GM12878 (cell line): Measurements from ENCODE around the gene ESYT2. TPM values are rescaled to one million over a fixed set of nuclear protein-coding genes. Genes with fewer than 3 reads are reported as not detected.

Experiments used
- ATAC-seq: fragments of 200-7000 bp; cut with Tn5 transposase; 3 replicates; pipeline ENCODE4 v1.9.1; 2020; ENCODE audit warnings: mild to moderate bottlenecking, moderate library complexity
- BruUV-seq: library from RNA; stranded (reverse); fragments of 400-500 nt; replicated peaks from 2 replicates; lab custom pipeline; 2021; lab: Mats Ljungman, UMichigan
- CTCF ChIA-PET: fragments of 300-600 bp; sonication (Branson Sonifier 250); formaldehyde crosslinking; extraction: SDS; loops from one replicate; lab custom pipeline; 2021; ENCODE audit warnings: inconsistent platforms; lab: Yijun Ruan, JAX
- POLR2A ChIA-PET: fragments of 350-600 bp; formaldehyde crosslinking; extraction: SDS; loops from one replicate; lab custom pipeline; 2021; ENCODE audit warnings: inconsistent platforms; lab: Charles Lee
- RAD21 ChIA-PET: fragments of 300-600 bp; sonication (Branson Sonifier 250); formaldehyde crosslinking; loops from one replicate; lab custom pipeline; 2023; ENCODE audit warnings: antibody characterized with exemption; ENCODE audit not compliant: unreplicated experiment; lab: Charles Lee
- SMC1A ChIA-PET: fragments of 300-600 bp; sonication (Branson Sonifier 250); formaldehyde crosslinking; loops from one replicate; lab custom pipeline; 2023; ENCODE audit not compliant: unreplicated experiment, uncharacterized antibody; lab: Charles Lee
- DNase-seq: peaks from one replicate; pipeline ENCODE4 v3.0.0-alpha.2; 2011; ENCODE audit warnings: low read depth, low spot score
- FAIRE-seq: peaks from 3 replicates; lab custom pipeline; 2011; peaks lifted over from hg19 to GRCh38; lab: Jason Lieb, UNC
- H2AFZ ChIP-seq: 2 replicates; pipeline ENCODE4 v1.6.0; 2011; ENCODE audit warnings: low read depth, low read length, control low read depth; ENCODE audit not compliant: control insufficient read depth
- H3K27ac ChIP-seq: 2 replicates; pipeline ENCODE4 v1.5.1; 2011; ENCODE audit warnings: control low read depth; ENCODE audit not compliant: control insufficient read depth, insufficient read depth
- H3K27me3 ChIP-seq, 2 experiments: replicated peaks in 1 of 2; 2 replicates each; pipeline versions ENCODE4 v1.6.0 to v1.6.1; 2011; ENCODE audit warnings: low read length in 1 of 2; ENCODE audit not compliant: control insufficient read depth in 2 of 2, insufficient read depth in 2 of 2
- H3K36me3 ChIP-seq, 2 experiments: 2 replicates each; pipeline ENCODE4 v1.5.1; 2011; ENCODE audit warnings: low read length in 1 of 2; ENCODE audit not compliant: control insufficient read depth in 2 of 2, insufficient read depth in 2 of 2
- H3K4me1 ChIP-seq: 2 replicates; pipeline ENCODE4 v1.6.1; 2011; ENCODE audit warnings: mild to moderate bottlenecking, low read length, moderate library complexity, mixed read lengths; ENCODE audit not compliant: control insufficient read depth, insufficient read depth
- H3K4me2 ChIP-seq: 2 replicates; pipeline ENCODE4 v1.6.0; 2011; ENCODE audit warnings: control low read depth; ENCODE audit not compliant: control insufficient read depth, insufficient read depth
- H3K4me3 ChIP-seq: fragments of 200-600 bp; sonication (generic); 2 replicates; pipeline ENCODE4 v1.5.1; 2016
- H3K79me2 ChIP-seq: 2 replicates; pipeline ENCODE4 v1.6.0; 2011; ENCODE audit warnings: low read length; ENCODE audit not compliant: control insufficient read depth, insufficient read depth
- H3K9ac ChIP-seq: 2 replicates; pipeline ENCODE4 v1.8.0; 2011; ENCODE audit warnings: low read length, control low read depth, mixed read lengths; ENCODE audit not compliant: control insufficient read depth, insufficient read depth
- H3K9me3 ChIP-seq: replicated peaks from 3 replicates; pipeline ENCODE4 v1.5.1; 2011; ENCODE audit warnings: mild to moderate bottlenecking, low read length; ENCODE audit not compliant: control insufficient read depth, insufficient read depth
- H4K20me1 ChIP-seq: 2 replicates; pipeline ENCODE4 v1.6.0; 2011; ENCODE audit not compliant: control insufficient read depth, insufficient read depth
- MTA3 ChIP-seq: IDR thresholded peaks from 2 replicates; pipeline ENCODE4 v1.6.1; 2012; ENCODE audit warnings: low read length, inconsistent platforms, borderline replicate concordance
- NFYB ChIP-seq: IDR thresholded peaks from 2 replicates; pipeline ENCODE4 v1.6.1; 2011; ENCODE audit warnings: low read depth, mild to moderate bottlenecking, low read length, improper control_type of control experiment, moderate library complexity; ENCODE audit not compliant: insufficient read depth
- SMC3 ChIP-seq: IDR thresholded peaks from 2 replicates; pipeline ENCODE4 v1.6.1; 2011; ENCODE audit warnings: low read length, improper control_type of control experiment, borderline replicate concordance
- YY1 ChIP-seq: IDR thresholded peaks from 2 replicates; pipeline ENCODE4 v1.6.1; 2011; ENCODE audit warnings: low read depth, mild to moderate bottlenecking, low read length
- WGBS: methylation state at CpG from one replicate; pipeline ENCODE4 v1.1.6; 2016; ENCODE audit warnings: low lambda C conversion rate; ENCODE audit not compliant: insufficient replicate concordance, insufficient coverage; ENCODE audit errors: missing lambda C conversion rate; 5-methylcytosine and 5-hydroxymethylcytosine counted together
- in situ Hi-C: fragments of 300-500 bp; cut with MboI; formaldehyde crosslinking; loops from 9 replicates; pipeline ENCODE4 v1.14.3; 2018; ENCODE audit warnings: mixed read lengths
- intact Hi-C: fragments of 100-400 bp; cut with micrococcal nuclease; formaldehyde crosslinking; loops from one replicate; pipeline ENCODE4 v1.14.2; 2022; ENCODE audit not compliant: unreplicated experiment
- polyA plus RNA-seq, 11 experiments: library from polyadenylated mRNA; depleted of rRNA in 4 of 11; unstranded in 6 of 11; stranded (reverse) in 5 of 11; fragments of >200 nt; fragmentation: Nextera tagmentation in 4 of 11; fragmentation: Illumina TruSeq in 1 of 11; extraction: Ambion mirVana in 4 of 11; extraction: Trizol in 1 of 11; gene quantifications; 1 replicate in 1 of 11; 2 replicates in 10 of 11; pipeline versions ENCODE4 v1.2.1 to v1.2.3, GENCODE V29; 2011 to 2016; ENCODE audit warnings: inconsistent platforms in 2 of 11, missing spikeins in 2 of 11, low read depth in 1 of 11
- total RNA-seq, 4 experiments: library from RNA; depleted of rRNA in 3 of 4; stranded (reverse); fragments of >200 nt in 3 of 4; fragmentation: Illumina TruSeq in 1 of 4; extraction: Trizol in 1 of 4; gene quantifications; 2 replicates each; pipeline versions ENCODE4 v1.2.1 to v1.2.3, GENCODE V29; 2013 to 2021

ESYT2 gene
- total and polyA plus RNA-seq, 10 of the 15 experiments (the other 5 are each of a cell fraction or from before 2014, with no cell fraction given), result 1.9 to 44.6 (median 21.4) TPM

GRCh38 chr7:158710651-158711102 is 118.6 kb downstream of the ESYT2 start (continued):
- 0 out of 2 replicates have a peak, but pooled peaks have one; percentile 22 for TF ChIP-seq YY1
- no peak for TF ChIP-seq SMC3

- Histone ChIP-seq H3K79me2 (peaks cover 21% of the 10 kb centered on the region), H3K27me3 (no peaks in the 10 kb centered on the region), H2AFZ (no peak overlapping the region), H3K9ac (no peak overlapping the region), H4K20me1 (no peaks in the 10 kb centered on the region), H3K4me1 (peaks cover 8% of the 10 kb centered on the region), H3K4me2 (no peak overlapping the region), H3K27ac (no peak overlapping the region), H3K36me3 (no peaks in the 10 kb centered on the region; a peak in 1 of 4 replicates), H3K9me3 (peaks cover 5% of the 10 kb centered on the region; the same call in 2 of the 3 replicates), H3K4me3 (no peak overlapping the region)
- no peak for TF ChIP-seq MTA3
- TF ChIP-seq NFYB, result 0 out of 2 replicates have a peak, but pooled peaks have one; percentile 44
- 74% methylated on average over 4 of the region's 4 CpGs for WGBS
- ChIA-PET SMC1A (no interaction called here), POLR2A (interaction anchor here (0.8 kb wide), 1 partner anchor 153 kb away, joined by 3 read pairs; no protein-coding TSS in a partner anchor), CTCF (no interaction called here), RAD21 (no interaction called here)
- in situ Hi-C loops, result loop anchor here (5.0 kb wide), 1 partner anchor 115 kb away; no protein-coding TSS in a partner anchor
- FAIRE-seq (no peak), DNase-seq (no peak), ATAC-seq (no peak)
- intact Hi-C loops, result no loop called here
- no TSS peak for BruUV-seq
Measured at GRCh38 chr7:158707610-158708009, 121.7 kb downstream of the ESYT2 start.
